AG09309 (cell line): Measurements from ENCODE around the gene CIPC.

Experiments
- DNase-seq: peaks from one replicate; pipeline ENCODE4 v3.0.0-alpha.2; 2010; ENCODE audit warnings: low read depth
- H3K4me3 ChIP-seq: 2 replicates; pipeline ENCODE4 v1.5.1; 2011; ENCODE audit warnings: mild to moderate bottlenecking, low read depth, low read length, moderate library complexity; ENCODE audit not compliant: control insufficient read depth
- TF ChIP-seq, protein P1 (sequence below): IDR thresholded peaks from 2 replicates; pipeline ENCODE4 v1.5.1; 2011; ENCODE audit warnings: mild to moderate bottlenecking, low read depth, low read length, inconsistent platforms; ENCODE audit not compliant: insufficient read depth, control insufficient read depth; ENCODE audit errors: missing control alignments

Gene CIPC

DNA sequence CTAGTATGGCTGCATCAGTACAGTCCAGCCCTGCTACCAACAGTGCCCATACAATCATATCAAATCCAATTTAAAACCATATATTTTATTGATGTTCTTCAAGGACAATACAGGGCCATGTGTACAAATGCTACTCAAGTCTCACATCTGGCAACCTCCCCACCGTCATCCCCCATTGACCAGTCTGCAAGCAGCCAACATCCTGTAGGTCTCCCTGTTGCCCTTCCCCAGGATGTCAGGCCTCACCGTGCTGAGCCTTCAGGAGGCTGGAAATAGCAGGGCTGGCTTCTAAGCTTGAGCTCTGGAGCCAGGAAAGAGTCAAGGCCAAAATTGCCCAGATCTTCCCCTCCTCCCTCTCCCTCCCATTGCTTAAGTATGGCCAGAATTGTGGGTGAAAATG, 33.1 kb downstream of the CIPC start:
- TF ChIP-seq, protein P1, sequence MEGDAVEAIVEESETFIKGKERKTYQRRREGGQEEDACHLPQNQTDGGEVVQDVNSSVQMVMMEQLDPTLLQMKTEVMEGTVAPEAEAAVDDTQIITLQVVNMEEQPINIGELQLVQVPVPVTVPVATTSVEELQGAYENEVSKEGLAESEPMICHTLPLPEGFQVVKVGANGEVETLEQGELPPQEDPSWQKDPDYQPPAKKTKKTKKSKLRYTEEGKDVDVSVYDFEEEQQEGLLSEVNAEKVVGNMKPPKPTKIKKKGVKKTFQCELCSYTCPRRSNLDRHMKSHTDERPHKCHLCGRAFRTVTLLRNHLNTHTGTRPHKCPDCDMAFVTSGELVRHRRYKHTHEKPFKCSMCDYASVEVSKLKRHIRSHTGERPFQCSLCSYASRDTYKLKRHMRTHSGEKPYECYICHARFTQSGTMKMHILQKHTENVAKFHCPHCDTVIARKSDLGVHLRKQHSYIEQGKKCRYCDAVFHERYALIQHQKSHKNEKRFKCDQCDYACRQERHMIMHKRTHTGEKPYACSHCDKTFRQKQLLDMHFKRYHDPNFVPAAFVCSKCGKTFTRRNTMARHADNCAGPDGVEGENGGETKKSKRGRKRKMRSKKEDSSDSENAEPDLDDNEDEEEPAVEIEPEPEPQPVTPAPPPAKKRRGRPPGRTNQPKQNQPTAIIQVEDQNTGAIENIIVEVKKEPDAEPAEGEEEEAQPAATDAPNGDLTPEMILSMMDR = no peak
- no peak overlapping the region for H3K4me3 ChIP-seq
- no peak for DNase-seq

DNA sequence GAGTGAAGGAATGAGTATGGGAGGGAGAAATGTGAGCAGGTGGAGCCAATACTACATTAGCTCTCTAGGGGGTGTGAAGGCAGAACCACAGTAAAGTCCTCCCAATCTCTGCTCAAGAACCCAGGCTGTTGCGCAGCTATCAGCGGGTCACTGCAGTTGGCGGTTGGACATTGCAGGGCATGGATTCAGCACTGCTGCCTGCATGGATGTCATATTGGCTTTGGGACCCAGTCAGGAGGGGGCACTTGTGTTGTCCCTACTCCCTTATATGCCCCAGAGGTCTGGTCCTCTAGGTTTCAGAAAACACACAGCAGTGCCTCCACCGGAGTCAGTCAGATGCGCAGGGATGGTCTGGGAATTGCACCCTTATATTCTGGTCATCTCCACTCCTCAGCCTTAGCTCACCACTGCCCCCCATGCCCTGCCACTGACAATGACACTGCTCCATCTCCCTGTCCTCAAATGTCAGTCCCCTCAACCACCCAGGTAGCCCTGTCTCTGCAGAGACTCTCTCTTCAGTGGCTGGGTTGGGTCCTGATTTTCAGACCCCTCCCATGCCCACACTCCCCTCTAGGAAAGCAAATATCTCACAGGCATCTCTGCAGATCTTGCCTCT, 33.9 kb downstream of the CIPC start:
- no peak for DNase-seq
- H3K4me3 ChIP-seq = no peak overlapping the region
- TF ChIP-seq, protein P1 = no peak

DNA sequence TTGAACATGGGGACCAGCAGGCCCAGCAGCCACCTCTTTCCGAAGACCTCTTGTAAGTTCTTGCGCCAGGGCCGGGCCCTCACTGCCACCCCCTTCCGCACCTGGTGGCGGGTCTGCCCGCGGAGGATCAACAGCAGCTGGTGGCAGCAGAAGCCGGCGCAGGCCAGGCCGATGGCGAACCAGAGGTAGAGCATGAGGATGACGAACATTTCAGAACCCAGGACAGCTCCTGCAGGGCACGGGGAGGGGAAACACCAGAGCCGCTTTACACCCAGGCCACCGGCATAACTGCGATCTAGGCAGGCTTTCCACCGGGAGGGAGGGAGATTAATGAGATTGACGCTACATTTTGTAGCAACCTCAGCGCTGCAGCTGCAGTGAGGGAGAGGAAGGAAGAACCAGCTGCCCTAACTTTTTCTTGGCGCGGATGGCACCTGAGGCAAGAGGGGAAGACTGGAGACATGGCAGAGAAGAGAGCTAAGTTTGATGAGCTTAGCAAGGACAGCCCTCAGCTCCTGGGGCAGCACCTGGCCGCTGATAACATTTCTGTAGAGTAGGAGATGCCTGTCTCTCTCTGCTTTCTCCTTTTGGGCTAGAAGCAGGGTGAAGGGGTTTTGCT, 35.8 kb downstream of the CIPC start:
- TF ChIP-seq, protein P1 = no peak
- no peak overlapping the region for H3K4me3 ChIP-seq
- no peak for DNase-seq

DNA sequence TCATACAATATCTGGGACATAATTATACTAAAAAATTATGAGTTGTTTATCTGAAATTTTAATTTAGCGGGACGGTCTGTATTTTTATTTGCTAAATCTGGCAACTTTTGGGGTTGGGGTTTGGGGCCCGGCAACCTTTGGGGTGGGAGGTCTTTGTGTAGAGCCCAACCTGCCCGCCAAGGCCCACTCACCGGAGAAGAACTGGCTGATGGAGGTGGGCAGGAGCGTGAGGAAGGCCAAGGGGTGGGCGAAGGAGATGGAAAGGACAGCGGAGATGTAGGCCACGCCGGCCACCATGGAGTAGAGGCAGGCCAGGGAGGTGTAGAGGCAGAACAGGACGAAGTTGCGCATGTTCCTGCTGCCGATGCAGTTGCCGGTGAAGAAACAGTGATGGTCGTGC, 41.0 kb downstream of the CIPC start:
- no peak overlapping the region for H3K4me3 ChIP-seq
- DNase-seq = no peak
- TF ChIP-seq, protein P1 = no peak

DNA sequence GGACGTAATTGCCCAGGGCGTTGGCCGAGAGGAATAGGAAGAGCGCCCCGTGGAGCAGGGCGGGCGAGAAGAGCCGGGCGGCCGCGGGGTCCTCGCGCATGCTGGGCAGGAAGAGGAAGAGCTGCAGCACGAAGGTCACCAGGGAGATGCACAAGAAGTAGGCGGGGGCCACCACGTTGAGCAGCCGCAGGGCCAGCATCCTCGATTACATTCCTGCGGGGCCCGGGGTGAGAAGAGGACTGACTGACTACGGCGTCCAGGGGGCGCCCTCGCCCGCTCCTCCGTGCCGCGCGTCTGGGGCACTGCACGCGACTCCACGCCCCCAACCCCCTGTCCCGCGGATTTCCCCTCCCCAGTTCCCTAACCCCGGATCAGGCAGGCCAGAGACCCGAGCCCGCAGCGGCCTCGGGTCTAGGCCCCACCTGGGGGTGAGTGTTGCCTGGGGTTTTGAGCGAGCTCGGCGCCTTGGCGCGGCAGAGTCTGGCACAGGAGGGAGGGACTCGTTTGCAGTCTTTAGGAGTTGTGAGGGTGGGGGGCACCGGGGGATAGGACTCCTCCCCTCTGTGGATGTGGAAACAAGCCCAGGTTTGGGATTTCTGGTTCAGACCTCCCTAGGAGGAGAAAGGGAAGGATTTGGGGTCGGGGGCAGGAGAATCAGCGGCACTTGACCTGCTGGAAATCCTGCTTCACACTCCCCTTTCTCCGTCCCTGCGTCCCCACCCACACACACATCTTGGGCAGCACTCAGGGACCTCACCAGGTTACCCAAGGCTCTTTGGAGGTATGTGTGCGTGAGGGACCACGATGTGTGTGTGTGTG, 41.7 kb downstream of the CIPC start:
- no peak overlapping the region; the same call in 1 of the 2 replicates for H3K4me3 ChIP-seq
- DNase-seq = no peak
- TF ChIP-seq, protein P1 = peak; percentile 53

DNA sequence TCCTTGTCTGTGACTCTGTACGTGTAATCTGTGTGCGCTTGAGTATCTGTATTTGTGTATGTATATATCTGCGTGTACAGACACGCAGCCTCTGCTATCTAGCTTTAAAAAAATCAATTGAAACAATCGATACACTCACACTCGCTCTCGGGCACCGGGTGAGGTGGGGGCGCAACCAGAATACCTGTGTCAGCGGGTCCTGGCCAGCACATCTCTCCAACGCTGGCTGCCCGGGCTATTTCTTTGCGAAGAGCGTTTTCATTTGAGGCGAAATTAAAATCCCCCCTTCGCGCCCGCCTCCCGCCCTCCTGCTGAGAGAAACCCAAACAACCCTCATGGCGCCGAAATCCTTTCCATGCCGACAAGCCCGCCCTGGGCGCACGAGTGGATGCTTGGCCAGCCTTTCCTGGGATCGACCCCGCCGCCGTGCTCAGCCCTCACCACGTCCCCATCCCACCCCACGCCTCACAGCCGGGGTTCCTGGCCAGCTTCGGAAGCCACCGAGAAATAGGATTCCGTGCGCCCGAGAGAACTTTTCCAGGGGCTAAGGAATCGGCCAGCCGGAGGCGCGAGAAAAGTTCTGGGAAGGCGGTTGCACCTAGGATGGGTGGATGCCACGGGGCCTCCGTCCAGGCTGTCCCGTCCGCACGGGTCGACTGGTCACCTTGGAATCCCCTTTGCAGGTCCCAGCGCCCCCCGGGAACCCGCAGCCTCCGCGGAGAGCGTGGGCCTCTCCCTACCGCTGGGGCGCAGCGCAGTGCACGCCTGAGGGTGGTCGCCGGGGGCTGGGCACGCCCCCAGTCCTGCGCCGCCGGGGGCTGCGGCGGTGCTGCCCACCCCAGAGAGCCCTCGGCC, 42.5 kb downstream of the CIPC start:
- TF ChIP-seq, protein P1 = no peak
- H3K4me3 ChIP-seq = no peak overlapping the region; the same call in 1 of the 2 replicates
- DNase-seq = no peak
